ENCODE data around the gene PRKCB. TPM values are rescaled to one million over a fixed set of nuclear protein-coding genes. Genes with fewer than 3 reads are reported as not detected.

Gene PRKCB
- total and polyA plus RNA-seq, 2 experiments from 2014 or later = 3.7 to 16.4 TPM

DNA sequence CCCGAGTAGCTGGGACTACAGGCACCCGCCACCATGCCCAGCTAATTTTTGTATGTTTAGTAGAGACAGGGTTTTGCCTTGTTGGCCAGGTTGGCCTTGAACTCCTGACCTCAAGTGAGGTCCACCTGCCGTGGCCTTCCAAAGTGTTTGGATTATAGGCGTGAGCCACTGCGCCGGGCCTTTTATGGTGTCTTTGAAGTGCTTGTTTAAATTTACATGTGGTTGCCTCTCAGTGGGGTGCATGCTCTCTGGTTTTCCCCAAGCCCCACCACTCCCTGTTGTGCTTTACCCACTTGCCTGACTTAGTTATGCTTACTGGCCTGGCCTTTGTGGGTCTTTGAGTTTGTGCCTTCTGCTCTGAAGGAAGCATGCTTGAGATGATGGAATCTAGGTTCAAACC is 132.0 kb downstream of the PRKCB start:
- ATAC-seq (peak; percentile 54; the same call in 2 of the 3 replicates), DNase-seq (ENCODE audit: low spot score) (no peak)
- no peaks in the 10 kb centered on the region for H3K79me2 ChIP-seq (replicated peaks; ENCODE audit: insufficient read depth)
- H3K4me3 ChIP-seq = no peak overlapping the region
- H3F3A ChIP-seq (replicated peaks; ENCODE audit: low read depth) = no peaks in the 10 kb centered on the region
- H3K27ac ChIP-seq (ENCODE audit: low read depth) = no peak overlapping the region
- Mint-ChIP-seq H3K27ac (no peak overlapping the region), H3K27me3 (ENCODE audit: insufficient read depth, low read depth, poor library complexity) (peaks cover 5% of the 10 kb centered on the region), H3K36me3 (ENCODE audit: low read depth) (no peaks in the 10 kb centered on the region), H3K9me3 (no peaks in the 10 kb centered on the region; the same call in 2 of the 3 replicates), H3K4me1 (peaks cover 18% of the 10 kb centered on the region), H3K4me3 (no peak overlapping the region)
- no peak for TF ChIP-seq STAT1 (IDR thresholded peaks at IDR 0.05; ENCODE audit: unreplicated experiment)
- TF ChIP-seq, protein P1, sequence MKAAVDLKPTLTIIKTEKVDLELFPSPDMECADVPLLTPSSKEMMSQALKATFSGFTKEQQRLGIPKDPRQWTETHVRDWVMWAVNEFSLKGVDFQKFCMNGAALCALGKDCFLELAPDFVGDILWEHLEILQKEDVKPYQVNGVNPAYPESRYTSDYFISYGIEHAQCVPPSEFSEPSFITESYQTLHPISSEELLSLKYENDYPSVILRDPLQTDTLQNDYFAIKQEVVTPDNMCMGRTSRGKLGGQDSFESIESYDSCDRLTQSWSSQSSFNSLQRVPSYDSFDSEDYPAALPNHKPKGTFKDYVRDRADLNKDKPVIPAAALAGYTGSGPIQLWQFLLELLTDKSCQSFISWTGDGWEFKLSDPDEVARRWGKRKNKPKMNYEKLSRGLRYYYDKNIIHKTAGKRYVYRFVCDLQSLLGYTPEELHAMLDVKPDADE (IDR thresholded peaks at IDR 0.05) = no peak
- TF ChIP-seq EZH2phosphoT487 (IDR thresholded peaks at IDR 0.05; ENCODE audit: unreplicated experiment) = no peak
- TF ChIP-seq, protein P2, sequence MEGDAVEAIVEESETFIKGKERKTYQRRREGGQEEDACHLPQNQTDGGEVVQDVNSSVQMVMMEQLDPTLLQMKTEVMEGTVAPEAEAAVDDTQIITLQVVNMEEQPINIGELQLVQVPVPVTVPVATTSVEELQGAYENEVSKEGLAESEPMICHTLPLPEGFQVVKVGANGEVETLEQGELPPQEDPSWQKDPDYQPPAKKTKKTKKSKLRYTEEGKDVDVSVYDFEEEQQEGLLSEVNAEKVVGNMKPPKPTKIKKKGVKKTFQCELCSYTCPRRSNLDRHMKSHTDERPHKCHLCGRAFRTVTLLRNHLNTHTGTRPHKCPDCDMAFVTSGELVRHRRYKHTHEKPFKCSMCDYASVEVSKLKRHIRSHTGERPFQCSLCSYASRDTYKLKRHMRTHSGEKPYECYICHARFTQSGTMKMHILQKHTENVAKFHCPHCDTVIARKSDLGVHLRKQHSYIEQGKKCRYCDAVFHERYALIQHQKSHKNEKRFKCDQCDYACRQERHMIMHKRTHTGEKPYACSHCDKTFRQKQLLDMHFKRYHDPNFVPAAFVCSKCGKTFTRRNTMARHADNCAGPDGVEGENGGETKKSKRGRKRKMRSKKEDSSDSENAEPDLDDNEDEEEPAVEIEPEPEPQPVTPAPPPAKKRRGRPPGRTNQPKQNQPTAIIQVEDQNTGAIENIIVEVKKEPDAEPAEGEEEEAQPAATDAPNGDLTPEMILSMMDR (conservative IDR thresholded peaks at IDR 0.05; ENCODE audit: low read depth in 2 of 2) = no peak
- no peak for TF ChIP-seq ZNF114 (CRISPR knock-in tag; IDR thresholded peaks at IDR 0.05)
- TF ChIP-seq POLR2AphosphoS5 (IDR thresholded peaks at IDR 0.05; ENCODE audit: low read depth) = no peak
- TF ChIP-seq JUNB (IDR thresholded peaks at IDR 0.05; ENCODE audit: unreplicated experiment) = no peak
- TF ChIP-seq, protein P3, sequence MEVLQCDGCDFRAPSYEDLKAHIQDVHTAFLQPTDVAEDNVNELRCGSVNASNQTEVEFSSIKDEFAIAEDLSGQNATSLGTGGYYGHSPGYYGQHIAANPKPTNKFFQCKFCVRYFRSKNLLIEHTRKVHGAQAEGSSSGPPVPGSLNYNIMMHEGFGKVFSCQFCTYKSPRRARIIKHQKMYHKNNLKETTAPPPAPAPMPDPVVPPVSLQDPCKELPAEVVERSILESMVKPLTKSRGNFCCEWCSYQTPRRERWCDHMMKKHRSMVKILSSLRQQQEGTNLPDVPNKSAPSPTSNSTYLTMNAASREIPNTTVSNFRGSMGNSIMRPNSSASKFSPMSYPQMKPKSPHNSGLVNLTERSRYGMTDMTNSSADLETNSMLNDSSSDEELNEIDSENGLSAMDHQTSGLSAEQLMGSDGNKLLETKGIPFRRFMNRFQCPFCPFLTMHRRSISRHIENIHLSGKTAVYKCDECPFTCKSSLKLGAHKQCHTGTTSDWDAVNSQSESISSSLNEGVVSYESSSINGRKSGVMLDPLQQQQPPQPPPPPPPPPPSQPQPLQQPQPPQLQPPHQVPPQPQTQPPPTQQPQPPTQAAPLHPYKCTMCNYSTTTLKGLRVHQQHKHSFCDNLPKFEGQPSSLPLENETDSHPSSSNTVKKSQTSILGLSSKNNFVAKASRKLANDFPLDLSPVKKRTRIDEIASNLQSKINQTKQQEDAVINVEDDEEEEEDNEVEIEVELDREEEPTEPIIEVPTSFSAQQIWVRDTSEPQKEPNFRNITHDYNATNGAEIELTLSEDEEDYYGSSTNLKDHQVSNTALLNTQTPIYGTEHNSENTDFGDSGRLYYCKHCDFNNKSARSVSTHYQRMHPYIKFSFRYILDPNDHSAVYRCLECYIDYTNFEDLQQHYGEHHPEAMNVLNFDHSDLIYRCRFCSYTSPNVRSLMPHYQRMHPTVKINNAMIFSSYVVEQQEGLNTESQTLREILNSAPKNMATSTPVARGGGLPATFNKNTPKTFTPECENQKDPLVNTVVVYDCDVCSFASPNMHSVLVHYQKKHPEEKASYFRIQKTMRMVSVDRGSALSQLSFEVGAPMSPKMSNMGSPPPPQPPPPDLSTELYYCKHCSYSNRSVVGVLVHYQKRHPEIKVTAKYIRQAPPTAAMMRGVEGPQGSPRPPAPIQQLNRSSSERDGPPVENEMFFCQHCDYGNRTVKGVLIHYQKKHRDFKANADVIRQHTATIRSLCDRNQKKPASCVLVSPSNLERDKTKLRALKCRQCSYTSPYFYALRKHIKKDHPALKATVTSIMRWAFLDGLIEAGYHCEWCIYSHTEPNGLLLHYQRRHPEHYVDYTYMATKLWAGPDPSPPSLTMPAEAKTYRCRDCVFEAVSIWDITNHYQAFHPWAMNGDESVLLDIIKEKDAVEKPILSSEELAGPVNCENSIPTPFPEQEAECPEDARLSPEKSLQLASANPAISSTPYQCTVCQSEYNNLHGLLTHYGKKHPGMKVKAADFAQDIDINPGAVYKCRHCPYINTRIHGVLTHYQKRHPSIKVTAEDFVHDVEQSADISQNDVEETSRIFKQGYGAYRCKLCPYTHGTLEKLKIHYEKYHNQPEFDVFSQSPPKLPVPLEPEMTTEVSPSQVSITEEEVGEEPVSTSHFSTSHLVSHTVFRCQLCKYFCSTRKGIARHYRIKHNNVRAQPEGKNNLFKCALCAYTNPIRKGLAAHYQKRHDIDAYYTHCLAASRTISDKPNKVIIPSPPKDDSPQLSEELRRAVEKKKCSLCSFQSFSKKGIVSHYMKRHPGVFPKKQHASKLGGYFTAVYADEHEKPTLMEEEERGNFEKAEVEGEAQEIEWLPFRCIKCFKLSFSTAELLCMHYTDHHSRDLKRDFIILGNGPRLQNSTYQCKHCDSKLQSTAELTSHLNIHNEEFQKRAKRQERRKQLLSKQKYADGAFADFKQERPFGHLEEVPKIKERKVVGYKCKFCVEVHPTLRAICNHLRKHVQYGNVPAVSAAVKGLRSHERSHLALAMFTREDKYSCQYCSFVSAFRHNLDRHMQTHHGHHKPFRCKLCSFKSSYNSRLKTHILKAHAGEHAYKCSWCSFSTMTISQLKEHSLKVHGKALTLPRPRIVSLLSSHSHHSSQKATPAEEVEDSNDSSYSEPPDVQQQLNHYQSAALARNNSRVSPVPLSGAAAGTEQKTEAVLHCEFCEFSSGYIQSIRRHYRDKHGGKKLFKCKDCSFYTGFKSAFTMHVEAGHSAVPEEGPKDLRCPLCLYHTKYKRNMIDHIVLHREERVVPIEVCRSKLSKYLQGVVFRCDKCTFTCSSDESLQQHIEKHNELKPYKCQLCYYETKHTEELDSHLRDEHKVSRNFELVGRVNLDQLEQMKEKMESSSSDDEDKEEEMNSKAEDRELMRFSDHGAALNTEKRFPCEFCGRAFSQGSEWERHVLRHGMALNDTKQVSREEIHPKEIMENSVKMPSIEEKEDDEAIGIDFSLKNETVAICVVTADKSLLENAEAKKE (CRISPR knock-in tag; IDR thresholded peaks at IDR 0.05) = no peak
- TF ChIP-seq, protein P4, sequence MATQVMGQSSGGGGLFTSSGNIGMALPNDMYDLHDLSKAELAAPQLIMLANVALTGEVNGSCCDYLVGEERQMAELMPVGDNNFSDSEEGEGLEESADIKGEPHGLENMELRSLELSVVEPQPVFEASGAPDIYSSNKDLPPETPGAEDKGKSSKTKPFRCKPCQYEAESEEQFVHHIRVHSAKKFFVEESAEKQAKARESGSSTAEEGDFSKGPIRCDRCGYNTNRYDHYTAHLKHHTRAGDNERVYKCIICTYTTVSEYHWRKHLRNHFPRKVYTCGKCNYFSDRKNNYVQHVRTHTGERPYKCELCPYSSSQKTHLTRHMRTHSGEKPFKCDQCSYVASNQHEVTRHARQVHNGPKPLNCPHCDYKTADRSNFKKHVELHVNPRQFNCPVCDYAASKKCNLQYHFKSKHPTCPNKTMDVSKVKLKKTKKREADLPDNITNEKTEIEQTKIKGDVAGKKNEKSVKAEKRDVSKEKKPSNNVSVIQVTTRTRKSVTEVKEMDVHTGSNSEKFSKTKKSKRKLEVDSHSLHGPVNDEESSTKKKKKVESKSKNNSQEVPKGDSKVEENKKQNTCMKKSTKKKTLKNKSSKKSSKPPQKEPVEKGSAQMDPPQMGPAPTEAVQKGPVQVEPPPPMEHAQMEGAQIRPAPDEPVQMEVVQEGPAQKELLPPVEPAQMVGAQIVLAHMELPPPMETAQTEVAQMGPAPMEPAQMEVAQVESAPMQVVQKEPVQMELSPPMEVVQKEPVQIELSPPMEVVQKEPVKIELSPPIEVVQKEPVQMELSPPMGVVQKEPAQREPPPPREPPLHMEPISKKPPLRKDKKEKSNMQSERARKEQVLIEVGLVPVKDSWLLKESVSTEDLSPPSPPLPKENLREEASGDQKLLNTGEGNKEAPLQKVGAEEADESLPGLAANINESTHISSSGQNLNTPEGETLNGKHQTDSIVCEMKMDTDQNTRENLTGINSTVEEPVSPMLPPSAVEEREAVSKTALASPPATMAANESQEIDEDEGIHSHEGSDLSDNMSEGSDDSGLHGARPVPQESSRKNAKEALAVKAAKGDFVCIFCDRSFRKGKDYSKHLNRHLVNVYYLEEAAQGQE (IDR thresholded peaks at IDR 0.05; ENCODE audit: unreplicated experiment) = no peak
- TF ChIP-seq ZNF331 (CRISPR knock-in tag; IDR thresholded peaks at IDR 0.05; ENCODE audit: low read depth) = no peak
- no peak for TF ChIP-seq NANOG (IDR thresholded peaks at IDR 0.05; ENCODE audit: borderline replicate concordance)
- no peak for TF ChIP-seq CREB1 (CRISPR knock-in tag; IDR thresholded peaks at IDR 0.05; ENCODE audit: low read depth)
- TF ChIP-seq EZH2 (IDR thresholded peaks at IDR 0.05; ENCODE audit: low read depth, unreplicated experiment) = no peak
- H2AFZ ChIP-seq = no peak overlapping the region
- peaks cover 14% of the 10 kb centered on the region; the same call in 1 of the 2 replicates for H3K4me1 ChIP-seq (ENCODE audit: insufficient read depth)
- H3K4me2 ChIP-seq = no peak overlapping the region
- no peaks in the 10 kb centered on the region for H3K36me3 ChIP-seq (ENCODE audit: insufficient read depth)
- no peaks in the 10 kb centered on the region for H4K20me1 ChIP-seq (replicated peaks; ENCODE audit: insufficient read depth)
- no peaks in the 10 kb centered on the region for H3K9me2 ChIP-seq (ENCODE audit: insufficient read depth)
- H3K27me3 ChIP-seq (ENCODE audit: insufficient read depth) = no peaks in the 10 kb centered on the region
